Bone marrow (tissue), 2 donors: ENCODE measurements around the gene CTNND2.
A peak's percentile ranks its signal among the peaks of the same experiment; 100 is the strongest.

Experiments used
- DNase-seq, 2 donors: peaks; one replicate each; lab custom pipeline; 2025; lab: John Stamatoyannopoulos, UW

Gene CTNND2

DNA sequence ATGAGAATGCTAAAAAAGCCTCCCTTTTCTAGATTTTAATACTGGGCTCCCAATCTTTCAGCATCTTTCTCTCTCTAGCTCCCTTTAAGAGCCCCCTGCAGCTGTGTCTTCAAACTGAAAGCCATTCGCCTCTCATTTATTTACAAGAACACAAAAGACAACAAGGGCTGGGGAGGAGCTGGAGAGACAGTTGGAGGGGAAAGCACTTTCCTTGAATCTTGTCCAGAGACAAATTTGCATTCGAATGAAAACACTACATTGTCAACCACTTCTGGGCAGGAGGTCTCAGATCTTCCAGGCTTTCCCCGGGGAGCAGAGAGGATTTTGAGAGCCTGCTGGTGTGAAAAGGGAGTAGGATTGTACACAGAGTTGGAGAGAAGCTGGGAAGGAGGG is 518.3 kb downstream of the CTNND2 start:
- no peak for DNase-seq

DNA sequence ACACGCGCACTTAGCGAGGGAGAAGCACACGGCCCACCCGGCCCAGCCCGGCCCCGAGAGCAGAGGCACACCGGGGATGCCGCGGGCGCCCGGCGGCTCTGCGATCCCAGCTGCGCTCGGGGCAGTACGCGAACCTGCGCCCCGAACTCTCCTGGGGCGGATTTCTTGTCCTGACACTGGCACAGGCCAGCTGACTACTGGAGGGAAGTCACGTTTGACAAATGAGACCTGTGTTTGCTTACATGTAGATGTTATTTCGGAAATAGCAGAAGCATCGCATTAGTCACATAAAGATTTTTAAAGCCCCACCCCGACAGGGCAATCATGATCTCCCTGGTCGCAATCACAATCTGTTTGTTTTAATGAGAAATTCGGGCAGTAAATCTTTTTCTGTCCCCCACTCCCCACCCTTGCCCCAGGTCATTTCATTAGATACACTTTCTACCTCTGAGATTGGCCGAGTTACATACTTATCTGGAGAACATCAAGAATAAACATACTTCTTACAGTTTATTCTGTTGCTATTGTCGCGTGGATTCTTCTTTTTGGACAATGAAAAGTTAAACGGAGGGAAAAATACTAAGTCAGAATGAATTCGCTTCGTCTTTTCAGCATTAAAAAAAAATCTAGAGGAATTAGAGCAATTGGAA is 518.9 kb downstream of the CTNND2 start:
- no peak for DNase-seq

DNA sequence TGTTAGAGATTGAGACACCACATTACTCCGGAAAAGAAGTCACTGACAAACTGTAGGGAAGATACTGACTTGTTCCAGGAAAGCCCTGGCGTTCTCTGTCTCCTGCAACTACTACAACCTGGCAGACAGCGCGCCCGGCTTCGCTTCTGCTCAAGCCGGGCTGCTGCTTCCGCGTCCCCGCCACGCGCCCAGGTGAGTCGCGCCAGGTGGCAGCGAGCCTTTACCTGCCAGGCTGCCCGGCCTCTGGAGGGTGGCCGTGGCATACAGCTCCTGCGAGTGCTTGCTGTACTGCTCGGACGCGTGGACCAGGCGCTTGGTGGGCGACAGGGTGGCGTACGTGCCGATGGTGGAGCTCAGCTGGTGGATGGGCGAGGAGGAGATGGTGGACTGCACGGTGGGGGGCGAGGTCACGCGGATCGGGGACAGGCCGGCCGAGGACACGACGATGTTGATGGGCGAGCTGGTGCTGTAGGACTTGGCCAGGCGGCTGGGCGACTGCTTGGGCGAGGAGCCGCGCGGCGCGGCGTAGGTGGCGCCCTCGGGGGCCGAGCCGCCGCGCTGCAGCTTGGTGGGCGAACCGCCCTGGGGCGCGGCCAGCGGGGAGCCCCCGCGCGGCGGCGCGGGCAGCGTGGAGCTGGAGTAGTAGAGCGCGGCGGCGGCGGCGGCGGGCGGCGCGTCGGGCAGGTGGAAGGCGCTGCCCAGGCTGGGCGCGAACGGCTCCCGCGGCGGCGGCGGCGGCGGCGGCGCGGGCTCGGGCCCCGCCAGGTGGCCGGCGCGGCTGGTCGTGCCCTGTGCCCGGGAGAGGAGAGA is 519.6 kb downstream of the CTNND2 start:
- DNase-seq = no peak

- DNase-seq = no peak
These were observed 520.6 kb downstream of the CTNND2 start for GRCh38 chr5:11383506-11384095.

GRCh38 chr5:11378461-11378860 is 525.8 kb downstream of the CTNND2 start:
- DNase-seq = no peak

DNA sequence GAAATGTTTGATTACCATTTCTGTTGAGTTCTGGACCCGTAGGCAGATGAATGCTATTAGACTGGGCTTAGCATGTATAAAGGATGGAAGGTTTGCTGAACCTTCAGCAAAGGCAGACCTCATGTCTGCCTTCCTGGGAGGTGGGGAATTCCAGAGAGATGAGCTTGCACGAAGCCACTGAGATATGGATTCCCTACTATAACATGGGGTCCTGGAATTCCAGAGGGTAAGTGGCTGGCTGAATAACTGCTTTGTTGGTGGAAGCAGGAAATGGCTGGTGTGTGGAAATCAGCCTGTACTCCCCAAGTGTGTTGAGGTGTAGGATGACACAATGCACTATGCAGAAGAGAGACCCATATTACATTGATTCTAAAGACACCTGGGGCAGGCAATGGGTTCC is 526.4 kb downstream of the CTNND2 start:
- DNase-seq = no peak

DNA sequence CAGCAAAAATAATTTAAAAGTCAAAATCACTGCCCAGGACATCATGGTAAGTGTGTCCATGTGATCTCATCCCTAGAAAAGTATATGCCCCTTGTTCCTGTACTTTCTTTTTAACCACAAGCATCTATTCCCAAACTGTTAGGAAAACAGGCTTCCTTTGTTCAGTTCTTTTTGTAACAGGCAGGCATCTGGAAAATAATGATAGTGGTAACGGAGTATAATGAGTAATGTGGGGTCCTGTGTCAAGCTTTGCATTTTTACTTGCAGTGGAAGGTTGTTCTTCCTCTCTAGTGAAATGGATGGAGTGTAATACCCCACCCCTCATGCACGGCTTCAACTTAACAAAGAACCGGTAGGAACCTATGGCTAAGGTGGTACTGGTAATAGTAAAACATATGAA is 532.1 kb downstream of the CTNND2 start:
- DNase-seq = no peak

DNA sequence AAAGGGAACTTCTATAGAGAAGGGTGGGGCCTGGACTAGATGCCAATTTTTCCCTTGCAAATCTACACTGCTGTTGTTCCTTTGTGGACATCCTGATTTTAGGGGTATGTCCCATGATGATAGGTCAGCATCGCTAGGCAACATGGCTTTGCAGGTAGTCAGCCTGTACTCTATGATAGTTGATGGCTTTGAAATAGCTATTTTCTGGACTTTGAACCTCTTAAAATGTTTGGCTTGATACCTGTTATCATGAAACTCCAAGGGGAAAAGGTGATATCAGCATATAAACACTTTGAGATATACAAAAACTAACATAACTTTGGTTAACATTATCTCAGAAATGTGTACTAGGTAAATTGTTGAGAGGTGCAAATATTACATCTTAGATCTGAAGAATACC is 533.2 kb downstream of the CTNND2 start:
- DNase-seq = no peak

DNA sequence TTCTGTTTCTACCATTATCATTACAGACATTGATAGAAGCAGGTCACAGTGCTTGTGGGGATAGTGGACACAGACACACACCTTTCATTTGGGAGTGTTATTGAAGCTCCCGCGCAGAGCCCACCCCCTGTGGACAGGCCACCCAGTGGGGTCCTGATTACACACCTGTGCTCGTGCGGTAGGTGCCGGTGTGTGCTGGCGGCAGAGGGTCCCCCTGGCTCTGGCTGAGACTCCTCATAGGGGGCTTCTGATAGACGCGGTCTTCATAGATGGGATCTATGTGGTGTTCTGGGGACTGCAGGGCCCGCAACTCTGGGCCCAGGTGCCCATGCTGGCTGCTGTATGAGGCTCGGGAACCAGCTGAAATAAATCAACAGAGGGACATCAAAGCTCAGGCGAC is 539.7 kb downstream of the CTNND2 start:
- DNase-seq = no peak

GRCh38 chr5:11363631-11364178 is 540.5 kb downstream of the CTNND2 start:
- no peak for DNase-seq

DNA sequence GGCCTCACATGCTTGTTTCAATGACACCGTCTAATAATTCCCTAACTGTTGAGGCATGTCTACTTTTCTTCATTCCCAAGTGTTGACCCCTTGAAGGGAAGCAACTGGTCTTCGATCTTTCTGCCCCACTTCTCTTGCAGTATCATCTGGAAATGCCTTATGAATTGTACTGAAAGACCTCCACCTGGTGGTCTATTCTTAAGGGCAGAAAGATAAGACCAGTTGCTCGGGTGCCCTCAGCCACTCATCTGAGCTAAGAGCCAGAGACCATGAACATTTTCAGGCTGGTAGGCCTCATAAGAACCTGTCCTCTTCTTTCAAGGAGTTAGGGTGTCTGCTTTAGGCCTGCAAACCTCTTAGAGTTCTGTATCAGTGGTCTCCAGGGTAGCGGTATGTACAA is 542.5 kb downstream of the CTNND2 start:
- no peak for DNase-seq

DNA sequence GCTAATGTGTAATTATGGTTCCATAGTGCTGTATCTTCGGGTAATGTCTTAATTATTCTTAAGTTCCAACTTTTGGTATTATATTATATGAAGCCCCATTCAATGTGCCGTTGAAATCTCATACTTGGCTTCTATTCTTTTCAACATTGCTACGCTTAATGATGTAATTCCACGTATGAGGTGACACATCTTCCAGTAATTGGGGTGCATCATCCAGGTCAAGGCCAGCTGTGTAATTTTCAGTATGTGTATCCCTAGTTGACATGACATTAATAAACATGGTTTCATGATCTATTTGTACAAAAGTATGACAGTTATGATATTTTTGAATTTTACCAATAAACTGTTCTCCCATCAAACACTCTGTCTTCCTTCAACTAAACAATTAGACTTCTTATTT is 546.3 kb downstream of the CTNND2 start:
- no peak for DNase-seq

DNA sequence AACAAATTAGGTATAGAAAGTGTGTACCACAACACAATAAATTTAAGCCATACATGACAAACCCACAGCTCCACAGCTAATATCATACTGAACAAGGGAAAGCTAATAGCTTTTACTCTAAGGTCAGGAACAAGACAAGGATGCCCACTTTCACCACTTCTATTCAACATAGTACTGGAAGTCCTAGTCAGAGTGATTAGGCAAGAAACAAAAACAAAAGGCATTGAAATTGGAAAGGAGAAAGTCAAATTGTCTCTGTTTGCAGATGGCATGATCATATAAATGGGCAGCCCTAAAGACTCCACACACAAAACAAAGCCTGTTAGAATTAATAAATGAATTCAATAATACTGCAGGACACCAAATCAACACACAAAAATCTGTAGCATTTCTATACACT is 548.8 kb downstream of the CTNND2 start:
- no peak for DNase-seq

- DNase-seq = no peak
These were observed 557.9 kb downstream of the CTNND2 start for GRCh38 chr5:11346336-11346735.

- DNase-seq = no peak
These were observed 568.1 kb downstream of the CTNND2 start for GRCh38 chr5:11335881-11336760.

GRCh38 chr5:11334404-11334803 is 569.8 kb downstream of the CTNND2 start:
- DNase-seq = no peak

- no peak for DNase-seq
These were observed 574.6 kb downstream of the CTNND2 start for GRCh38 chr5:11329679-11330078.

DNA sequence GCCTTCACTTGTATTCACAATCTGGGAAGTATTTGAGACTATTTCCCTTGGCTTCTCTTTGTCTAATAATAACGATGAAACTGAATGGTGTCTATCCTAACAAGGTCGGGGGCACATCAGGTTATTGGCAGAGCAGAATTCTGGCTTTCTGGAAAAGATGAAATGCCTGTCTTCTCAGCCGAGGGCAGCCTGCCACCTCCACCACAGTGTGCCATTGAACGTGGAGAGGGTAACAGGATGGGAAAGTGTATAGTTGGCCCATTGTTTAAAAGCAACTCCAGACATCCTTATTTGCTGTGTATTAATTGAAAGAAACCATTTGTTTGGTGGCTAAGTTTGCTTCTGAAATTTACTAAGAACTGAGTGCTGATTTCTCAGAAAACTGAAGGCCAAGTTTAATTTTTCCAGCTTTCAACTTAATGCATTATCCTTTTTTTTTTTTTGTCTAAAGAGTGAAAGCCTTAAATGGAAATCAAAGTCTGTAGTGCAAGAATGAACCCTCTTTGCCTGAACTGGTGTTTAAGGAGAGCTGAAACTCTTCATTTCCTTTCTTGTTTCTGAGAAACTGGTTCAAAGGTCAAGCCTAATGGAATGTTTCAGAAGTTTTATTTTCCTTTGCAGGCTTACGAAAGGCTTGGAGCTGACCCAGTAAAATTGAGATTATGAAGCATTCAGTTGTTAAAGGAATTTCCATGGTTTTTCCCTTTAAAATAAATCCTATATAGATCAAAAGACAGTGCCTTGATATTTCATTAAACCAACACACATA is 579.5 kb downstream of the CTNND2 start:
- DNase-seq = no peak

DNA sequence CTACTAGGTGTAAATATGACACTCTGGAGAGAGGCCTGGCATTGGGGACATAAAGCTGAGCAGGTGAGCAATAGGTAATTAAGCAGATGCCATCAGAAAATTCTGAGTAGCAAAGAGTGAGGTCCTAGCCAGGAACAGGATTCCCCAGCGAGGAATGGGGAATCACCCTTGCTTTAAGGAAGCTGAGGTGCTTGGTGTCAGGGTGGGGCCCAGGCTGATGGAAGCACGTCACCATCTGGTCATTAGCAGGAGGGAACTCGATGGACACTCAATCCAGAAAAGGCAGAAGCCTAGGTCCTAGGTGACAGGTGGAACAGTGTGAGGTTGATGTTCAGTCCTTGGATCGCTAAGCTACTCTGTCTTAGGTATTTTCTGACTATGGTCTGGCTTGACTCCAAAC is 580.5 kb downstream of the CTNND2 start:
- DNase-seq = no peak

- peak in 1 of 2 donors; percentile 3 for DNase-seq
These were observed 582.1 kb downstream of the CTNND2 start for GRCh38 chr5:11322133-11322532.
